HEK293 (cell line): ENCODE measurements around the gene ABHD15.

Experiments
- CTCF ChIA-PET: fragments of 350-600 bp; formaldehyde crosslinking; extraction: SDS; loops from one replicate; lab custom pipeline; 2021; ENCODE audit warnings: antibody characterized with exemption; lab: Yijun Ruan, JAX
- POLR2A ChIA-PET: fragments of 300-600 bp; formaldehyde crosslinking; extraction: SDS; loops from one replicate; lab custom pipeline; 2020; ENCODE audit warnings: antibody characterized with exemption, inconsistent platforms; lab: Yijun Ruan, JAX
- H3K27ac ChIP-seq: fragments of 200-500 bp; sonication (Bioruptor generic); 2 replicates; pipeline ENCODE4 v1.5.1; 2014; ENCODE audit warnings: low read depth, low read length, control low read depth, inconsistent platforms; ENCODE audit errors: extremely low read depth
- H3K36me3 ChIP-seq, 2 experiments: fragments of 200-500 bp in 1 of 2; sonication (Bioruptor generic) in 1 of 2; 1 replicate in 1 of 2; 2 replicates in 1 of 2; pipeline ENCODE4 v1.5.1; 2014 to 2017; ENCODE audit warnings: inconsistent platforms in 2 of 2, low read length in 2 of 2; ENCODE audit not compliant: control insufficient read depth in 2 of 2, insufficient read depth in 1 of 2
- H3K4me1 ChIP-seq: fragments of 200-500 bp; sonication (Bioruptor generic); 2 replicates; pipeline ENCODE4 v1.5.1; 2014; ENCODE audit warnings: mild to moderate bottlenecking, low read length, inconsistent platforms; ENCODE audit not compliant: control insufficient read depth, insufficient read depth
- H3K4me3 ChIP-seq: 2 replicates; pipeline ENCODE4 v1.5.1; 2011; ENCODE audit warnings: low read depth, mild to moderate bottlenecking, control low read depth, low read length, moderate library complexity
- H3K9me3 ChIP-seq: fragments of 200-500 bp; sonication (Bioruptor generic); 2 replicates; pipeline ENCODE4 v1.5.1; 2014; ENCODE audit warnings: low read depth, low read length, inconsistent platforms; ENCODE audit not compliant: control insufficient read depth, insufficient read depth
- GLI4 ChIP-seq: fragments of 450-650 bp; formaldehyde crosslinking; IDR thresholded peaks from 2 replicates; pipeline ENCODE4 v1.5.1; 2016; ENCODE audit warnings: missing biosample characterization, missing genetic modification characterization
- PRDM2 ChIP-seq: fragments of 450-650 bp; formaldehyde crosslinking; IDR thresholded peaks from 2 replicates; pipeline ENCODE4 v1.5.1; 2016; ENCODE audit warnings: missing biosample characterization, missing genetic modification characterization, borderline replicate concordance
- YY2 ChIP-seq: fragments of 450-650 bp; formaldehyde crosslinking; IDR thresholded peaks from 2 replicates; pipeline ENCODE4 v1.5.1; 2016; ENCODE audit warnings: missing biosample characterization, missing genetic modification characterization
- ZBTB26 ChIP-seq: fragments of 450-650 bp; formaldehyde crosslinking; optimal IDR thresholded peaks from 2 replicates; pipeline ENCODE3; 2016; ENCODE audit warnings: missing biosample characterization, mild to moderate bottlenecking, missing genetic modification characterization
- ZBTB48 ChIP-seq: fragments of 450-650 bp; formaldehyde crosslinking; IDR thresholded peaks from 2 replicates; pipeline ENCODE4 v1.5.1; 2016; ENCODE audit warnings: missing biosample characterization, missing genetic modification characterization
- ZEB2 ChIP-seq: fragments of 450-650 bp; formaldehyde crosslinking; IDR thresholded peaks from 2 replicates; pipeline ENCODE4 v1.5.1; 2016; ENCODE audit warnings: missing biosample characterization, missing genetic modification characterization
- ZFHX2 ChIP-seq: fragments of 450-650 bp; formaldehyde crosslinking; conservative IDR thresholded peaks from 2 replicates; pipeline ENCODE4 v1.5.1; 2016; ENCODE audit warnings: missing biosample characterization, missing genetic modification characterization
- ZNF121 ChIP-seq: fragments of 450-650 bp; formaldehyde crosslinking; IDR thresholded peaks from 2 replicates; pipeline ENCODE4 v1.5.1; 2016; ENCODE audit warnings: missing biosample characterization, missing genetic modification characterization
- ZNF140 ChIP-seq: fragments of 450-650 bp; formaldehyde crosslinking; IDR thresholded peaks from 2 replicates; pipeline ENCODE4 v1.5.1; 2016; ENCODE audit warnings: missing biosample characterization, missing genetic modification characterization
- ZNF148 ChIP-seq: fragments of 450-650 bp; formaldehyde crosslinking; IDR thresholded peaks from 2 replicates; pipeline ENCODE4 v1.5.0; 2017; ENCODE audit warnings: missing biosample characterization, missing genetic modification characterization, borderline replicate concordance
- ZNF174 ChIP-seq: fragments of 450-650 bp; formaldehyde crosslinking; IDR thresholded peaks from 2 replicates; pipeline ENCODE4 v1.5.0; 2017; ENCODE audit warnings: missing biosample characterization, mild to moderate bottlenecking, missing genetic modification characterization
- ZNF274 ChIP-seq, 2 experiments: fragments of 200-500 bp in 1 of 2; fragments of 450-650 bp in 1 of 2; sonication (Bioruptor generic) in 1 of 2; formaldehyde crosslinking in 1 of 2; IDR thresholded peaks; 2 replicates each; pipeline versions ENCODE4 v1.5.1 to v1.6.1; 2014 to 2016; ENCODE audit warnings: borderline replicate concordance in 1 of 2, inconsistent platforms in 1 of 2, low read length in 1 of 2, missing biosample characterization in 1 of 2, missing genetic modification characterization in 1 of 2
- ZNF280C ChIP-seq: fragments of 450-650 bp; formaldehyde crosslinking; IDR thresholded peaks from 2 replicates; pipeline ENCODE4 v1.5.1; 2016; ENCODE audit warnings: missing biosample characterization, missing genetic modification characterization
- ZNF335 ChIP-seq: fragments of 450-650 bp; formaldehyde crosslinking; conservative IDR thresholded peaks from 2 replicates; pipeline ENCODE4 v1.5.1; 2016; ENCODE audit warnings: missing biosample characterization, missing genetic modification characterization
- ZNF350 ChIP-seq: fragments of 450-650 bp; formaldehyde crosslinking; IDR thresholded peaks from 2 replicates; pipeline ENCODE4 v1.5.0; 2017; ENCODE audit warnings: missing biosample characterization, mild to moderate bottlenecking, missing genetic modification characterization
- ZNF404 ChIP-seq: fragments of 450-650 bp; formaldehyde crosslinking; IDR thresholded peaks from 2 replicates; pipeline ENCODE4 v1.5.1; 2017; ENCODE audit warnings: missing biosample characterization, missing genetic modification characterization
- ZNF629 ChIP-seq: fragments of 450-650 bp; formaldehyde crosslinking; IDR thresholded peaks from 2 replicates; pipeline ENCODE4 v1.5.1; 2017; ENCODE audit warnings: missing biosample characterization, missing genetic modification characterization
- ZNF747 ChIP-seq: fragments of 450-650 bp; formaldehyde crosslinking; IDR thresholded peaks from 2 replicates; pipeline ENCODE4 v1.5.1; 2016; ENCODE audit warnings: missing biosample characterization, missing genetic modification characterization
- ZNF777 ChIP-seq: fragments of 450-650 bp; formaldehyde crosslinking; IDR thresholded peaks from 2 replicates; pipeline ENCODE4 v1.5.1; 2017; ENCODE audit warnings: missing biosample characterization, missing genetic modification characterization, borderline replicate concordance

Gene ABHD15

GRCh38 chr17:29533976-29534375 lies 32.9 kb downstream of the ABHD15 start:
- H3K36me3 ChIP-seq = peaks cover 69 to 74% of the 10 kb centered on the region in 2 experiments
- POLR2A ChIA-PET = no interaction called here

GRCh38 chr17:29526322-29526721 lies 40.5 kb downstream of the ABHD15 start:
- Histone ChIP-seq H3K4me3 (no peak overlapping the region), H3K4me1 (0 out of 2 replicates have a peak, but pooled peaks cover 2% of the 10 kb centered on the region), H3K9me3 (no peaks in the 10 kb centered on the region)
- CTCF ChIA-PET = interaction anchor here (0.7 to 1.8 kb wide), 2 partner anchors 11 to 951 kb away, joined by 3 to 10 read pairs; partner anchors contain the start of gene GOSR1
- TF ChIP-seq GLI4 (no peak), ZNF777 (tag by site-specific recombination) (no peak), ZNF335 (no peak), ZFHX2 (tag by site-specific recombination) (no peak), ZNF629 (tag by site-specific recombination) (no peak), ZNF280C (no peak), ZBTB26 (tag by site-specific recombination) (no peak)
- TF ChIP-seq, all 188 proteins: peak for 0
- POLR2A ChIA-PET = no interaction called here
- Histone ChIP-seq H3K36me3 (peaks cover 63 to 64% of the 10 kb centered on the region in 2 experiments), H3K27ac (no peak overlapping the region)

More at GRCh38 chr17:29533976-29534375, 32.9 kb downstream of the ABHD15 start:
- H3K9me3 ChIP-seq = no peaks in the 10 kb centered on the region
- TF ChIP-seq ZNF335 (no peak), ZNF140 (tag by site-specific recombination) (no peak), ZBTB48 (tag by site-specific recombination) (no peak), ZNF274 (IDR thresholded peaks at IDR 0.05; ENCODE audit: low read length) (no peak), ZNF274 (tag by site-specific recombination; IDR thresholded peaks at IDR 0.05; ENCODE audit: borderline replicate concordance) (no peak), ZNF121 (no peak), ZNF148 (tag by site-specific recombination) (no peak), ZNF174 (tag by site-specific recombination) (no peak), YY2 (tag by site-specific recombination) (no peak), ZEB2 (tag by site-specific recombination) (no peak)
- no peak overlapping the region for H3K4me3 ChIP-seq
- CTCF ChIA-PET = interaction anchor here (0.5 to 6.5 kb wide), 10 partner anchors 10 to 565 kb away, joined by 3 to 70 read pairs (median 3); no protein-coding TSS in a partner anchor
- H3K4me1 ChIP-seq = no peaks in the 10 kb centered on the region
- no peak overlapping the region for H3K27ac ChIP-seq

- CTCF ChIA-PET = interaction anchor here (0.6 to 2.0 kb wide), 4 partner anchors 10 to 408 kb away, joined by 3 to 17 read pairs (median 7); partner anchors contain the start of gene MYO18A
- H3K9me3 ChIP-seq = no peaks in the 10 kb centered on the region
- TF ChIP-seq ZNF404 (tag by site-specific recombination) (no peak), PRDM2 (tag by site-specific recombination) (no peak), ZNF747 (tag by site-specific recombination) (no peak), ZNF350 (tag by site-specific recombination) (no peak)
- TF ChIP-seq, all 188 proteins: peak for 0
- 0 out of 2 replicates have a peak, but pooled peaks cover 2% of the 10 kb centered on the region for H3K4me1 ChIP-seq
- H3K4me3 ChIP-seq = no peak overlapping the region
- H3K36me3 ChIP-seq = peaks cover 57 to 66% of the 10 kb centered on the region in 2 experiments
- POLR2A ChIA-PET = no interaction called here
- no peak overlapping the region for H3K27ac ChIP-seq
Measured at GRCh38 chr17:29524692-29525091, 42.1 kb downstream of the ABHD15 start.
